Gastrocnemius medialis (tissue), 4 donors: ENCODE data around the gene ADD1.

Experiments used
- CTCF ChIP-seq, 5 experiments: fragments of 450-650 bp in 3 of 5; fragments of 200-600 bp in 2 of 5; sonication (generic) in 2 of 5; IDR thresholded peaks in 4 of 5; conservative IDR thresholded peaks in 1 of 5; 1 replicate in 4 of 5; 2 replicates in 1 of 5; pipeline ENCODE4 v1.5.1; 2016 to 2019; ENCODE audit warnings: antibody characterized with exemption in 5 of 5, mild to moderate bottlenecking in 3 of 5, moderate library complexity in 3 of 5
- POLR2A ChIP-seq, 2 donors: fragments of 450-650 bp; IDR thresholded peaks; one replicate each; pipeline ENCODE4 v1.6.1; 2017; ENCODE audit warnings: antibody characterized with exemption in 2 of 2, mild to moderate bottlenecking in 2 of 2, moderate library complexity in 2 of 2

- TF ChIP-seq POLR2A (IDR thresholded peaks at IDR 0.05): no peak
- TF ChIP-seq CTCF (IDR thresholded peaks at IDR 0.05 in 4 of 5, conservative IDR thresholded peaks at IDR 0.05 in 1 of 5): no peak
These were observed 64.2 kb downstream of the ADD1 start for GRCh38 chr4:2907706-2908293.
